Measurements from ENCODE around the gene BNIP3. TPM values are rescaled to one million over a fixed set of nuclear protein-coding genes. Genes with fewer than 3 reads are reported as not detected.
A peak's percentile ranks its signal among the peaks of the same experiment; 100 is the strongest.

Gene BNIP3
- total RNA-seq (2014; rRNA removed; shearing (Covaris generic)): 52.9 and 53.5 TPM in 2 replicates

- peak; percentile 96 for DNase-seq (ENCODE audit: low read depth)
These were observed at the start of gene BNIP3 for GRCh38 chr10:131981429-131982184. BNIP3 (minus strand) TSS chr10:131981923; CDS start chr10:131981806, 117 bp downstream.

GRCh38 chr10:132030898-132031463 is 49.3 kb upstream of the BNIP3 start:
- DNase-seq (ENCODE audit: low read depth): no peak

DNA sequence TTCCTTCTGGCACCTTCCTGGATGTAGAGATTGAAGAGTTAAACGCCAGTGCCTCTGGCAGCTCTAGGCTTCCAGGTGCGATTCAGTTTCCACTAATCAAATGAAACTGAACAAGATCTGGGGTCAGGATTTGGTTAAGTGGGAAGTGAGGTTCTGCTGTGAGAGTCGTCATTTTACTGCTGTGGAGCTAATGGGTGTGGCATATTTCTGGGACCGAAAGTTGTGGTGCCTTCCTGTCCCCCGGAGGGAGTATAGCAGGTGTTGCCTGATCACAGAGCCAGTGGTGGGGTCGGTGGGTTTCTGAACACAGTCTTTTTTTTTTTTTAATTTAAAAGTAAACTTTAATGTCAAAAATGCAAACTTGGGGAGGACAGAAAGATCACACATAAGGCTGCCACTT is 47.0 kb upstream of the BNIP3 start:
- DNase-seq (ENCODE audit: low read depth): no peak

GRCh38 chr10:132027423-132027983 is 45.8 kb upstream of the BNIP3 start:
- peak; percentile 69 for DNase-seq (ENCODE audit: low read depth)

- DNase-seq (ENCODE audit: low read depth): peak; percentile 83
These were observed 41.5 kb upstream of the BNIP3 start for GRCh38 chr10:132023092-132023811.

DNA sequence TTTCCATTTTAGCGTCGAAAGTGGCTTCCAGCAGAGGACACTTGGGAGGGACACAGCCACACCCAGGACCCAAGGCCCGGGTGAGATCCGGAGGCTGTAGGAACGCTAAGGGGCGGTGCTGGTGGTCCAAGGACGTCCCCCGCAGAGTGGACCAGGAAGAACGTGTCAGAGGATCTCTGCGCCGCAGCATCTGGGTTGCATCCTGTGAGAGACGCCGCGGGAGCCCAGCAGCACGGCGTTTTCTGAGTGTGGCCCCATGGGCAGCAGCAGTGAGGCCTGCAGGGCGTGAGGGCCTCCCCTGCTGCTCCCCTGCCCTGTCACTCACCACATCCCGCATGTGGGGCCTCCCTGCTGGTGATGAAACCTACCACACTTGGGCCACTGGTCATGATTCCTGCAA is 40.5 kb upstream of the BNIP3 start:
- DNase-seq (ENCODE audit: low read depth): no peak

DNA sequence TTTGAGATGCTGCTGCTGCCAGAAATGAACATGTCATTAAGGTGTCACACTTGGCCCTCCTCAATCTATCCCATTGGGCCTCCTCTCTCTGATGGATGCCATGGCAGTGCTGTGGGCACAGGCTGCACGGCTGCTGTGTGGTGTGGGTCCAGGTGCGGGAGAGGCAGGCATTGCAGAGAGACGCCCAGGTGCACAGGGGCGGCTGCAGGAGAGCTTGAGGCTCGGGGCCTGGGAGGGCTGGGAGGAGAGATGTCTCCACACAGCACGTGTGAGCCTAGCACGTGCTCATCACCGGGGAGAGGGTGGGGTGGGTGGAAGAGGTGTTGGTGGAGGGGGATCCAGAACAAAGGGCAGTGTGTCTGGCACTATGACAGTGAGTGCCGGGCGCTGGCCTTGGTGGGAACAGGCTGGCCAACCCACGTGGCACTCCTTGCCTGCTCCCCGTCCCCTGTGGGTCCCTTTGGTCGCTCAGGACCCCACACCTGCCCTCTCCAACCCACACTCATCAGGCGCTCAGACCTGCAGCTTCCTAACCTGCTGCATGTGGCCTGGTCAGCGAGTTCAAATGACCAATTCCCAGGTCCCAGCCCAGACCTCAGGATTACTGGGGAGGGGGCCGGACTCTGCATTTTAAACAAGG is 39.9 kb upstream of the BNIP3 start:
- DNase-seq (ENCODE audit: low read depth): no peak

- DNase-seq (ENCODE audit: low read depth): no peak
These were observed 39.3 kb upstream of the BNIP3 start for GRCh38 chr10:132021046-132021445.

DNA sequence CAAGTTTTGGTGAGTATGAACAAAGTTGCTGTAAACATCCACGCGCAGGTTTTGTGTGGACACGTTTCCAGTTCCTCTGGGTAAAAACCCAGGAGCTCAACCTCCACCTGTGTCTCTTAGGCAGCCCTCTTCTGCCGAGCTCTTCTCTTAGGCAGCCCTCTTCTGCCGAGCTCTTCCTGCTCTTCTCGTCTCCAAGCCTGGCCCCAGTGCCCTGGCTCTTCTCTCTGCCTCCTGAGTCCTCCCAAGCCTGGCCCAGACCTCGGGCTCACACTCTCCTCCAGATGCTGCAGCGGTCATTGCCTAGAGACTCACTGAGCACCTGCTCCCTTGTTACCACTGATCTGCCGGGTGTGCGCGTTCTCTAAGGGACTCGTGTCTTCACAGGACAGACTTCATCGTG is 38.7 kb upstream of the BNIP3 start:
- no peak for DNase-seq (ENCODE audit: low read depth)

GRCh38 chr10:132019366-132019765 is 37.6 kb upstream of the BNIP3 start:
- DNase-seq (ENCODE audit: low read depth): no peak

DNA sequence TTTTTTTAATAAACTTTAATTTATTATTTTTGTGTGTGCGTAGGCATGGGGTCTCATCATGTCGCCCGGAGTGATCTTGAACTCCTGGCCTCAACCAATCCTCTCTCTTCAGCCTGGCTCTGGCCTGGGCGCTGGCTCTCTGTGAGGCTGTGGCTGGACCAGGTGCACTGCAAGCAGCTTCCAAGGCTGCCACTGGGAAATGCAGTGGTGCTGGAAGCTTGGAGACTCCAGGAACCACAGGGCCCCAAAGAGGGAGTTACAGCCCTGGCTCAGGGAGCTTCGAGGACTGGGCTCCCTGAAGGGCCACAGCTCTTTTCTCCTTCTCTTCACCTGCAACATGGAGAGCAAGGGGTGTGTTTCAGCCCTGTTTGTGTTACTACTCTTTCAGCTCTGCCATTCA is 36.7 kb upstream of the BNIP3 start:
- no peak for DNase-seq (ENCODE audit: low read depth)

DNA sequence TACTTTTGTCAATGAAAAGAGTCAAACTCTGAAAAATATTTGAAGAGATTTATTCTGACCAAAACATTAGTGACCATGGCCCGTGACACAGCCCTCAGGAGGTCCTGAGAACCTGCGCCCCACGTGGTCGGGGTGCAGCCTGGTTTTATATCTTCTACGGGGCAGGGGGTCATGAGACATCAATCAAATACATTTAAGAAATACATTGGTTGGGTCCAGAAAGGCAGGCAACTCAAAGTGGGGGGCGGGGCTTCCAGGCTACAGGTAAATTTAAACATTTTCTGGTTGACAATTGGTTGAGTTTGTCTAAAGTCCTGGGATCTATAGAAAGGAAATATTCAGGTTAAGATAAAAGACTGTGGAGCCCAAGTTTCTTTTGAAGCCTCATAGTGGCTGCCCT is 34.8 kb upstream of the BNIP3 start:
- DNase-seq (ENCODE audit: low read depth): no peak

GRCh38 chr10:132011445-132011844 is 29.7 kb upstream of the BNIP3 start:
- no peak for DNase-seq (ENCODE audit: low read depth)

DNA sequence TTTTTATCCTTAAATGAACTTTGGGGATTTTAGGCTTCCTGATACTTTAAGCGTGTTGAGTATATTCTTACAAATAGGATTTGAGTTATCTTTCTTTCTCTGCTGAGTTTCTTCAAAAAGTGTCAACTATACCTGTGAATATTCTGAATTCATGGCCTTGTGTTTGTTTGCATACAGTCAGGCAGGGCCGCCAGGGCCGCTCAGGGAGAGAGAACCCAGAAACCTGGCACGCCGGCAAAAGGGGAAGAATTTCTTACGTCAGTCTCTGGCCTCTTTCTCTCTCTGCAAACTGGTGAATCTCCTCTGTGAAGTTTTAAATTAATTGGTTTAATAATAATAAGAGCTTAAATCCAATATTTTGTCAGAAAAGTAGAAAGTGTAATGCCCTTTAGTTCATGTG is 29.3 kb upstream of the BNIP3 start:
- DNase-seq (ENCODE audit: low read depth): no peak

DNA sequence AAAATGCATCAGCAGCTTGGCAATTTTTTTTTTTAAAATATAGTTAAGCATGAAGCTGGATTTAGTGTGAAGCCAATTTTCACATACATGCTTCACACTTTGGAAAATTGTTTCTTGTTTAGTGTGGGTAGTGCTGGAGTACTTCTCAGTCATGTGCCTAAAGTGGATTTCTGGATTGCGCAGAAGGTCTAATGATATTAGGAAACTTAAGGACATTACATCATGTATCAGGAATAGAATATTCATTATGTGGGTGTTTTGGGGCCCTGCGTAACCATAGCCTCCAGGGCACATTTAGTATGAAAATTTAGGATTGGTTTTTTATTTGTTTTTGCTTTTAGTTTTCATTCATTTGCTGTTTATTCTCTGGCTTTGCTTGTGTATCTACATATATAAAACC is 28.8 kb upstream of the BNIP3 start:
- DNase-seq (ENCODE audit: low read depth): no peak

- no peak for DNase-seq (ENCODE audit: low read depth)
These were observed 27.9 kb upstream of the BNIP3 start for GRCh38 chr10:132009575-132009974.

DNA sequence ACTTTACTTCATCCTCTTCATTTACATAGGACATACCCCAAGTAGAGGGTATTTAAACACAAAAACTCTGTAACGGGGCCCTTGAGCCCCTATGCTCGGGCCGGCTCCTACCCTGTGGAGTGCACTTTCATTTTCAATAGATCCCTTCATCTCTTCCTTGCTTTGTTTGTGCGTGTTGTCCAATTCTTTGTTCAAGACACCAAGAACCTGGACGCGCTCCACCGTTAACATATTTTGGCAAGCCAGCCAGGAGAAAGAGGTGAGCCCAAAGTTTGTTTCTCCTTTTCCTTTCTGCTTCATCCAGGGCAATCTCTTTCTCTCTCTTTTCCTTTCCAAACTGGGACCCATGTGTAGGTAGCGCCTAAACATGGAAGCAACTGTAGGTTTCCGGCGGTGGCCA is 26.0 kb upstream of the BNIP3 start:
- DNase-seq (ENCODE audit: low read depth): no peak

- no peak for DNase-seq (ENCODE audit: low read depth)
These were observed 25.2 kb upstream of the BNIP3 start for GRCh38 chr10:132006966-132007365.

- DNase-seq (ENCODE audit: low read depth): no peak
These were observed 23.4 kb upstream of the BNIP3 start for GRCh38 chr10:132005147-132005546.

DNA sequence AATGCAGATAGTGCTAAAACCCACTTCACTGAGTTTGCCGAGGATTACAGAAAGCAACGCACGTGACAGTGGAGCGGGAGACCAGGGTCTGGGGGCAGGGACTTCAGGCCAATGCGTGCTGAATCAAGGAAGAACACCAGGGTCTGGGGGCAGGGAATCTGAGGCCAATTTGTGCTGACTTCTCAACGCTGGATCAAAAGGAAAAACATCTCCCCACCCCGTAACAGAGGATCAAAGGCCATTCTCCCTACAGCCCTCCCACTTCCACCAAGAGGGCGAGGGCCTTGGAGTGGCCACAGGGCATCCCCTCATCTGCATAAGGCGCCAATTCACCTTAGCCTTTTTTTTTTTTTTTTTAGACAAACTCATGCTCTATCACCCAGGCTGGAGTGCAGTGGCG is 22.3 kb upstream of the BNIP3 start:
- no peak for DNase-seq (ENCODE audit: low read depth)

DNA sequence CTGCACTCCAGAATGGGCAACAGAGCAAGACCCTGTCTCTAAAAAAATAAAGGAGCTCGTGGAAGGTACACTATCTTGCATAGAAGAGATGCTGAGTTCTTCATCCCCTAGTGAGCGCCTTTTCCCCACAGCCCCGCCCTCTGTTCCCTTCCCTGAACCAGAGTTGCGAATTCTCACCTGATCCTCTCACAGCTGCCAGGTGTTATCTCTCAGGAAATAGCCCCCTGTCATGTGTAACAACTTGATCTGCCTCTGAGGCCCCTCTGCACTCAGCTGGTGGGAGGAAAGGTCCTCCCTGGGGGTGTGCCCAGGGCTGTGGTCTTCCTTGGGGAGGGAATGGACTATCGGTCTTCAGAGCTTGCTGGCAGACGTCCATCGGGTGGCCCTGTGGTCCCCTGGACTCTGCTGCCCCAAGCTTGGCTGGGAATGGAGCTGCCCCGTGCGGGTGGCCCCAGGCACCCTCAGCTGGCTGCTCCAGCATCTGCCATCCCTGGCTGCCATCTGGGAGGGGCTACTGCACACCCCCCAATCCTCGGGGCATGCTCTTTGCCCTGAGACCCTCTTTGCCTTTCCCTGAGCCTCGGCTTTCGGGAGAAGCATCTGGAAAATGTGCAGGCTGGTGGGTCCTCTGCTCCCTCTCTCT is 21.7 kb upstream of the BNIP3 start:
- no peak for DNase-seq (ENCODE audit: low read depth)

- no peak for DNase-seq (ENCODE audit: low read depth)
These were observed 20.3 kb upstream of the BNIP3 start for GRCh38 chr10:132002004-132002403.
